ENCODE results near the gene MAST4. TPM values are rescaled to one million over a fixed set of nuclear protein-coding genes. Genes with fewer than 3 reads are reported as not detected.

MAST4 gene
- total RNA-seq, 2 experiments from 2014 or later = 1.3 to 21.9 TPM

DNA sequence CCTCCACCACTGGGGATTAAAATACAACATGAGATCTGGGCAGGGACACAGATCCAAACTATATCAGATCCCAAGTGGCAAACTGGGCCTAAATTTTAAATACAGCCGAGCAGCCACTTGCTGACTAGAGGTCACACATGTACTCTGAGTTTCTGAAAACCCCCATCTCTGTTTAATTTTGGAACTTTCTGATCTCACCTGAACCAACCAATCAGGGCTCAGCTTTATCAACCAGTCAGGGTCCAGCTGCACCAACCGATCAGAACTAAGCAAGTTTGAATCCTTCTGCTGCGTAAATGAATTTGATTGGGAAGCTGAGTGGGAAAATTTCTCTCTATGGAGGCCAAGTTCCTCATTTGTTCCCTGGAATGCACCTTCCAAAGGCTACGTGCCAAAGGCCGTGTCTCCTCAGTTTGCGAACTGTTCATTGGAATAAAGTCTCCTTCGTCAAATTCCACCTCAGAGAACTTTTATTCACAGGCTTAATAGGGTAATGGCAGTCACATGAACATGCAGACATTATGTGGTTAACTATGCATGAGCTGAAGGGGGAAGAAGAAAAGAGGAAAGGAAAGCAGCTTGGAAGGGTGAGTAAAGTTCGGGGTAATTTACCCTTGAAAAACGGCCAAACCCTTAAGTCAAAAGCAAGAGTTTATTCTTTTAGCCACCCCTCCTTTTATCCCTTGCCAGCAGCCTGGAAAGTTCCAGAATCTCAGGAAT is 596.7 kb downstream of the MAST4 start:
- peak overlapping the region; percentile 38 for H2AFZ ChIP-seq (ENCODE audit: low read length)
- intact Hi-C loops (cut with micrococcal nuclease; ENCODE audit: unreplicated experiment) = loop anchor here (10.0 kb wide), 1 partner anchor 488 kb away; no protein-coding TSS in a partner anchor
- no peaks in the 10 kb centered on the region for H4K20me1 ChIP-seq (ENCODE audit: insufficient read depth, low read length)
- no peaks in the 10 kb centered on the region for H3K9me2 ChIP-seq (ENCODE audit: insufficient read depth, low read length)
- peak overlapping the region; percentile 85 for H3K4me2 ChIP-seq (ENCODE audit: low read length)
- DNase-seq (ENCODE audit: low spot score) = peak; percentile 49
- H3K4me3 ChIP-seq (ENCODE audit: low read depth, low read length, poor library complexity, severe bottlenecking) = peak overlapping the region; percentile 69
- peak overlapping the region; percentile 75 for H3K27ac ChIP-seq (ENCODE audit: low read depth, low read length, poor library complexity, severe bottlenecking)
- CTCF ChIA-PET (ENCODE audit: unreplicated experiment) = interaction anchor here (1.0 to 1.2 kb wide), 2 partner anchors 13 to 15 kb away, joined by 3 to 4 read pairs; no protein-coding TSS in a partner anchor
- peaks cover 5% of the 10 kb centered on the region; the same call in 1 of the 2 replicates for H3K9me3 ChIP-seq (ENCODE audit: low read length)
- BruUV-seq (replicated peaks) = no TSS peak
- H3K36me3 ChIP-seq (ENCODE audit: insufficient read depth, low read length) = peaks cover 34% of the 10 kb centered on the region
- TF ChIP-seq EZH2phosphoT487 (IDR thresholded peaks at IDR 0.05; ENCODE audit: borderline replicate concordance, low read depth, low read length) = no peak
- TF ChIP-seq, protein P1, sequence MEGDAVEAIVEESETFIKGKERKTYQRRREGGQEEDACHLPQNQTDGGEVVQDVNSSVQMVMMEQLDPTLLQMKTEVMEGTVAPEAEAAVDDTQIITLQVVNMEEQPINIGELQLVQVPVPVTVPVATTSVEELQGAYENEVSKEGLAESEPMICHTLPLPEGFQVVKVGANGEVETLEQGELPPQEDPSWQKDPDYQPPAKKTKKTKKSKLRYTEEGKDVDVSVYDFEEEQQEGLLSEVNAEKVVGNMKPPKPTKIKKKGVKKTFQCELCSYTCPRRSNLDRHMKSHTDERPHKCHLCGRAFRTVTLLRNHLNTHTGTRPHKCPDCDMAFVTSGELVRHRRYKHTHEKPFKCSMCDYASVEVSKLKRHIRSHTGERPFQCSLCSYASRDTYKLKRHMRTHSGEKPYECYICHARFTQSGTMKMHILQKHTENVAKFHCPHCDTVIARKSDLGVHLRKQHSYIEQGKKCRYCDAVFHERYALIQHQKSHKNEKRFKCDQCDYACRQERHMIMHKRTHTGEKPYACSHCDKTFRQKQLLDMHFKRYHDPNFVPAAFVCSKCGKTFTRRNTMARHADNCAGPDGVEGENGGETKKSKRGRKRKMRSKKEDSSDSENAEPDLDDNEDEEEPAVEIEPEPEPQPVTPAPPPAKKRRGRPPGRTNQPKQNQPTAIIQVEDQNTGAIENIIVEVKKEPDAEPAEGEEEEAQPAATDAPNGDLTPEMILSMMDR (conservative IDR thresholded peaks at IDR 0.05; ENCODE audit: low read length) = no peak
- peaks cover 82% of the 10 kb centered on the region; the same call in 1 of the 2 replicates for H3K79me2 ChIP-seq (ENCODE audit: insufficient read depth, low read depth, low read length)
- POLR2A ChIA-PET = interaction anchor here (0.9 to 1.8 kb wide), 4 partner anchors 9 to 24 kb away, joined by 4 to 8 read pairs (median 6); no protein-coding TSS in a partner anchor
- H3K4me1 ChIP-seq (ENCODE audit: insufficient read depth, low read length, poor library complexity, severe bottlenecking) = peaks cover 91% of the 10 kb centered on the region

DNA sequence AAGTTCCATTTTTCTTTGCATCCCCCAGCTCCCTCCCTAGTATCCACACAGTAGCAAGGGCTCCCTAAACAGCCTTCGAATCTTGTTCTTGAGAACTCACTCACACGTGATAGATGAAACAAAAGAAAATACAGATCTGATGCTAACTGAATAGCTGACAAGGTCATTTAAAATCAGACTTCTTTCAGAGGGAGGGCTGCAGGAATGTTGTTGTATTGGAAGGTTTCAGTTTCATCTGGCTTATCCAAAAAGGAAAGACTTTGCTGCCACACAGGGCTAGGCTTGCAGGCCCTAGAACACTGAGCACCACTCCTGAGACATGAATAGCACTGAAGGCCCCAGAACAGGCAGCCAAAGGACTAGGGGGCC is 597.2 kb downstream of the MAST4 start:
- Histone ChIP-seq H4K20me1 (ENCODE audit: insufficient read depth, low read length) (no peaks in the 10 kb centered on the region), H3K36me3 (ENCODE audit: insufficient read depth, low read length) (peaks cover 34% of the 10 kb centered on the region), H3K4me3 (ENCODE audit: low read depth, low read length, poor library complexity, severe bottlenecking) (peak overlapping the region; percentile 69), H3K9me2 (ENCODE audit: insufficient read depth, low read length) (no peaks in the 10 kb centered on the region), H3K4me1 (ENCODE audit: insufficient read depth, low read length, poor library complexity, severe bottlenecking) (peaks cover 91% of the 10 kb centered on the region), H3K4me2 (ENCODE audit: low read length) (peak overlapping the region; percentile 85), H3K9me3 (ENCODE audit: low read length) (peaks cover 7% of the 10 kb centered on the region; the same call in 1 of the 2 replicates), H3K79me2 (ENCODE audit: insufficient read depth, low read depth, low read length) (peaks cover 77% of the 10 kb centered on the region; the same call in 1 of the 2 replicates), H2AFZ (ENCODE audit: low read length) (peak overlapping the region; percentile 38), H3K27ac (ENCODE audit: low read depth, low read length, poor library complexity, severe bottlenecking) (peak overlapping the region; percentile 75)
- BruUV-seq (replicated peaks) = no TSS peak
- TF ChIP-seq, protein P1 (conservative IDR thresholded peaks at IDR 0.05; ENCODE audit: low read length) = no peak
- TF ChIP-seq EZH2phosphoT487 (IDR thresholded peaks at IDR 0.05; ENCODE audit: borderline replicate concordance, low read depth, low read length) = no peak
- POLR2A ChIA-PET = interaction anchor here (0.6 to 1.8 kb wide), 5 partner anchors 9 to 24 kb away, joined by 4 to 8 read pairs (median 5); no protein-coding TSS in a partner anchor
- intact Hi-C loops (cut with micrococcal nuclease; ENCODE audit: unreplicated experiment) = loop anchor here (10.0 kb wide), 1 partner anchor 489 kb away; no protein-coding TSS in a partner anchor
- DNase-seq (ENCODE audit: low spot score) = no peak
- CTCF ChIA-PET (ENCODE audit: unreplicated experiment) = interaction anchor here (1.0 to 1.2 kb wide), 2 partner anchors 13 to 14 kb away, joined by 3 to 4 read pairs; no protein-coding TSS in a partner anchor
